ENCODE measurements around the gene PAOX.

PAOX gene

GRCh38 chr10:133440633-133441285, 61.7 kb downstream of the PAOX start:
- no peak for DNase-seq
